T-cell (primary cell): ENCODE results near the gene TTLL1. TPM values are rescaled to one million over a fixed set of nuclear protein-coding genes. Genes with fewer than 3 reads are reported as not detected.
A peak's percentile ranks its signal among the peaks of the same experiment; 100 is the strongest.

Source experiments
- ATAC-seq, 4 experiments: fragments of 200-7000 bp in 3 of 4; fragments of 150-1000 bp in 1 of 4; cut with Tn5 transposase; replicated peaks in 1 of 4; 1 replicate in 3 of 4; 2 replicates in 1 of 4; pipeline ENCODE4 v1.10.0; 2021; ENCODE audit warnings: moderate library complexity in 3 of 4, mild to moderate bottlenecking in 2 of 4, moderate number of reproducible peaks in 1 of 4
- CTCF ChIA-PET, 2 donors: fragments of 300-600 bp; sonication (Branson Sonifier 250); formaldehyde crosslinking; loops; one replicate each; lab custom pipeline; 2022; ENCODE audit warnings: antibody characterized with exemption in 2 of 2; lab: Charles Lee
- POLR2A ChIA-PET, 2 donors: fragments of 300-600 bp; sonication (Branson Sonifier 250); formaldehyde crosslinking; loops; one replicate each; lab custom pipeline; 2022; ENCODE audit warnings: antibody characterized with exemption in 2 of 2; lab: Charles Lee
- DNase-seq, 35 experiments: peaks; one replicate each; pipeline versions ENCODE4 v3.0.0 to v3.0.0-alpha.2; 2013 to 2023
- H3K27ac ChIP-seq: one replicate; pipeline ENCODE4 v1.5.1; 2013; ENCODE audit warnings: low read length
- H3K27me3 ChIP-seq, 2 experiments: replicated peaks in 1 of 2; 1 replicate in 1 of 2; 2 replicates in 1 of 2; pipeline versions ENCODE4 v1.6.1 to v1.7.0; 2013; ENCODE audit warnings: low read length in 1 of 2, mixed read lengths in 1 of 2; ENCODE audit not compliant: control insufficient read depth in 2 of 2, insufficient read depth in 2 of 2; ENCODE audit errors: extremely low read depth in 1 of 2
- H3K36me3 ChIP-seq, 2 donors: 1 replicate in 1 of 2; 2 replicates in 1 of 2; pipeline versions ENCODE4 v1.6.1 to v1.7.0; 2013; ENCODE audit warnings: low read length in 1 of 2; ENCODE audit not compliant: control insufficient read depth in 2 of 2, insufficient read depth in 1 of 2; ENCODE audit errors: extremely low read depth in 1 of 2
- H3K4me1 ChIP-seq, 2 experiments: 1 replicate in 1 of 2; 2 replicates in 1 of 2; pipeline versions ENCODE4 v1.6.1 to v1.7.0; 2013; ENCODE audit warnings: low read length in 2 of 2, mixed read lengths in 1 of 2; ENCODE audit not compliant: insufficient read depth in 2 of 2, control insufficient read depth in 1 of 2; ENCODE audit errors: extremely low read depth in 1 of 2
- H3K4me3 ChIP-seq, 2 donors: 1 replicate in 1 of 2; 2 replicates in 1 of 2; pipeline versions ENCODE4 v1.5.1 to v1.7.0; 2013; ENCODE audit warnings: mild to moderate bottlenecking in 2 of 2, low read length in 1 of 2, moderate library complexity in 1 of 2; ENCODE audit not compliant: control insufficient read depth in 1 of 2; ENCODE audit errors: extremely low read depth in 1 of 2
- H3K9me3 ChIP-seq: 2 replicates; pipeline ENCODE4 v1.7.0; 2013
- H3K27ac Mint-ChIP-seq, 2 donors: one replicate each; pipeline ENCODE4 v1.8.0; 2020 to 2021; ENCODE audit warnings: mild to moderate bottlenecking in 2 of 2, mixed read lengths in 2 of 2
- H3K27me3 Mint-ChIP-seq, 2 donors: one replicate each; pipeline ENCODE4 v1.8.0; 2021 to 2022; ENCODE audit warnings: mixed read lengths in 2 of 2
- H3K36me3 Mint-ChIP-seq: one replicate; pipeline ENCODE4 v1.8.0; 2021; ENCODE audit warnings: mixed read lengths
- H3K4me1 Mint-ChIP-seq, 3 donors: one replicate each; pipeline ENCODE4 v1.8.0; 2020 to 2022; ENCODE audit warnings: mixed read lengths in 3 of 3, mild to moderate bottlenecking in 1 of 3
- H3K4me3 Mint-ChIP-seq, 3 donors: one replicate each; pipeline ENCODE4 v1.8.0; 2020 to 2022; ENCODE audit warnings: mild to moderate bottlenecking in 3 of 3, mixed read lengths in 3 of 3, moderate library complexity in 3 of 3
- H3K9me3 Mint-ChIP-seq, 3 donors: one replicate each; pipeline ENCODE4 v1.8.0; 2020 to 2022; ENCODE audit warnings: mixed read lengths in 3 of 3
- WGBS: methylation state at CpG from one replicate; pipeline ENCODE4 v1.1.5; 2013; ENCODE audit warnings: missing lambda C conversion rate; ENCODE audit not compliant: insufficient coverage; 5-methylcytosine and 5-hydroxymethylcytosine counted together
- total RNA-seq, 35 experiments: library from RNA in 6 of 35; stranded (reverse) in 6 of 35; fragments of 120-200 nt in 1 of 35; gene quantifications; one replicate each; pipeline versions ENCODE4 v1.2.1 to v1.2.4 and lab custom pipeline; 2013 to 2026

The TTLL1 gene
- total RNA-seq, 5 donors from 2014 or later (not counting 1 experiment from before 2014, with no cell fraction given), result 5.6 to 9.0 (median 6.9) TPM

- no peak overlapping the region for H3K27ac ChIP-seq
- no peak for DNase-seq
- CTCF ChIA-PET, result no interaction called here
- Mint-ChIP-seq H3K9me3 (no peaks in the 10 kb centered on the region), H3K4me1 (no peaks in the 10 kb centered on the region), H3K4me3 (no peak overlapping the region), H3K27me3 (no peaks in the 10 kb centered on the region), H3K36me3 (peaks cover 43% of the 10 kb centered on the region), H3K27ac (no peak overlapping the region)
- no peaks in the 10 kb centered on the region for H3K4me1 ChIP-seq
- POLR2A ChIA-PET, result no interaction called here
- H3K36me3 ChIP-seq, result peaks cover 12 to 29% of the 10 kb centered on the region in 2 donors
- 92% methylated on average over 5 of the region's 7 CpGs for WGBS
- H3K27me3 ChIP-seq, result no peaks in the 10 kb centered on the region
- no peak for ATAC-seq
- no peak overlapping the region for H3K4me3 ChIP-seq
- H3K9me3 ChIP-seq, result no peaks in the 10 kb centered on the region
Observed at GRCh38 chr22:43066134-43066533, 23.1 kb downstream of the TTLL1 start.

- CTCF ChIA-PET, result interaction anchor here in 1 of 2 donors (0.6 kb wide), 1 partner anchor 18 kb away, joined by 7 read pairs; no protein-coding TSS in a partner anchor
- Mint-ChIP-seq H3K9me3 (no peaks in the 10 kb centered on the region), H3K36me3 (peaks cover 33% of the 10 kb centered on the region), H3K27me3 (no peaks in the 10 kb centered on the region), H3K4me3 (no peak overlapping the region), H3K4me1 (no peaks in the 10 kb centered on the region), H3K27ac (no peak overlapping the region)
- peak in 22 of 35 experiments; percentile 7 to 42 (median 18) for DNase-seq
- H3K27me3 ChIP-seq, result no peaks in the 10 kb centered on the region
- no peaks in the 10 kb centered on the region for H3K4me1 ChIP-seq
- H3K36me3 ChIP-seq, result peaks cover 13 to 24% of the 10 kb centered on the region in 2 donors
- H3K4me3 ChIP-seq, result no peak overlapping the region
- no peak overlapping the region for H3K27ac ChIP-seq
- ATAC-seq, result no peak
- POLR2A ChIA-PET, result no interaction called here
- no peaks in the 10 kb centered on the region for H3K9me3 ChIP-seq
- WGBS, result 67% methylated on average over 3 of the region's 5 CpGs
Observed at GRCh38 chr22:43060183-43060582, 29.0 kb downstream of the TTLL1 start.

- Mint-ChIP-seq H3K27me3 (no peaks in the 10 kb centered on the region), H3K9me3 (no peaks in the 10 kb centered on the region), H3K27ac (no peak overlapping the region), H3K4me1 (no peaks in the 10 kb centered on the region), H3K4me3 (no peak overlapping the region), H3K36me3 (peaks cover 22% of the 10 kb centered on the region)
- ATAC-seq (no peak), DNase-seq (no peak)
- Histone ChIP-seq H3K27me3 (no peaks in the 10 kb centered on the region), H3K9me3 (no peaks in the 10 kb centered on the region), H3K36me3 (peaks cover 7 to 11% of the 10 kb centered on the region in 2 donors), H3K27ac (no peak overlapping the region), H3K4me1 (no peaks in the 10 kb centered on the region), H3K4me3 (no peak overlapping the region)
- ChIA-PET CTCF (no interaction called here), POLR2A (no interaction called here)
- no CpG with 5 or more reads among the region's 7 CpGs for WGBS
Observed at GRCh38 chr22:43057641-43058040, 31.6 kb downstream of the TTLL1 start.

GRCh38 chr22:43053176-43053575 is 36.0 kb downstream of the TTLL1 start:
- H3K4me1 ChIP-seq, result no peaks in the 10 kb centered on the region
- no peaks in the 10 kb centered on the region for H3K9me3 ChIP-seq
- ChIA-PET CTCF (no interaction called here), POLR2A (no interaction called here)
- no peak overlapping the region for H3K4me3 Mint-ChIP-seq
- no peak overlapping the region for H3K27ac Mint-ChIP-seq
- WGBS, result 93% methylated on average over 2 of the region's 7 CpGs
- no peak overlapping the region for H3K4me3 ChIP-seq
- no peak overlapping the region for H3K27ac ChIP-seq
- ATAC-seq (no peak), DNase-seq (no peak)
- no peaks in the 10 kb centered on the region for H3K27me3 ChIP-seq
- H3K9me3 Mint-ChIP-seq, result no peaks in the 10 kb centered on the region
- no peaks in the 10 kb centered on the region for H3K4me1 Mint-ChIP-seq
- H3K27me3 Mint-ChIP-seq, result no peaks in the 10 kb centered on the region
- H3K36me3 Mint-ChIP-seq, result peaks cover 20% of the 10 kb centered on the region
- peaks cover 5 to 7% of the 10 kb centered on the region in 2 donors for H3K36me3 ChIP-seq

GRCh38 chr22:43050995-43051394 is 38.2 kb downstream of the TTLL1 start:
- H3K27ac ChIP-seq, result no peak overlapping the region
- ChIA-PET CTCF (no interaction called here), POLR2A (no interaction called here)
- no peaks in the 10 kb centered on the region for H3K27me3 ChIP-seq
- Mint-ChIP-seq H3K4me3 (no peak overlapping the region), H3K27me3 (no peaks in the 10 kb centered on the region), H3K9me3 (no peaks in the 10 kb centered on the region), H3K4me1 (no peaks in the 10 kb centered on the region), H3K27ac (no peak overlapping the region), H3K36me3 (peaks cover 22% of the 10 kb centered on the region)
- peaks cover 5 to 7% of the 10 kb centered on the region in 2 donors for H3K36me3 ChIP-seq
- WGBS, result no CpG with 5 or more reads among the region's 10 CpGs
- H3K4me3 ChIP-seq, result no peak overlapping the region
- DNase-seq, result no peak
- no peak for ATAC-seq
- H3K9me3 ChIP-seq, result no peaks in the 10 kb centered on the region
- no peaks in the 10 kb centered on the region for H3K4me1 ChIP-seq

GRCh38 chr22:43047605-43048004 is 41.6 kb downstream of the TTLL1 start:
- 71% methylated on average over 1 of the region's 7 CpGs for WGBS
- no peak for ATAC-seq
- Histone ChIP-seq H3K4me1 (no peaks in the 10 kb centered on the region), H3K4me3 (no peak overlapping the region), H3K36me3 (peaks cover 5 to 7% of the 10 kb centered on the region in 2 donors), H3K27ac (no peak overlapping the region), H3K27me3 (no peaks in the 10 kb centered on the region), H3K9me3 (no peaks in the 10 kb centered on the region)
- POLR2A ChIA-PET, result no interaction called here
- no peak overlapping the region for H3K4me3 Mint-ChIP-seq
- CTCF ChIA-PET, result no interaction called here
- H3K9me3 Mint-ChIP-seq, result no peaks in the 10 kb centered on the region
- no peak overlapping the region for H3K27ac Mint-ChIP-seq
- H3K36me3 Mint-ChIP-seq, result peaks cover 20% of the 10 kb centered on the region
- peaks cover 0 to 4% (median 0%) of the 10 kb centered on the region in 3 donors for H3K4me1 Mint-ChIP-seq
- no peaks in the 10 kb centered on the region for H3K27me3 Mint-ChIP-seq
- no peak for DNase-seq

- WGBS, result 88% methylated on average over 7 of the region's 10 CpGs
Observed at GRCh38 chr22:43044290-43044712, 44.9 kb downstream of the TTLL1 start.

More at GRCh38 chr22:43044290-43044712, 44.9 kb downstream of the TTLL1 start:
- Histone ChIP-seq H3K9me3 (no peaks in the 10 kb centered on the region), H3K27ac (no peak overlapping the region), H3K4me3 (no peak overlapping the region), H3K4me1 (no peaks in the 10 kb centered on the region), H3K27me3 (no peaks in the 10 kb centered on the region), H3K36me3 (no peaks in the 10 kb centered on the region)
- no peaks in the 10 kb centered on the region for H3K9me3 Mint-ChIP-seq
- H3K27me3 Mint-ChIP-seq, result no peaks in the 10 kb centered on the region
- ATAC-seq (no peak), DNase-seq (no peak)
- peaks cover 6% of the 10 kb centered on the region for H3K36me3 Mint-ChIP-seq
- CTCF ChIA-PET, result no interaction called here
- POLR2A ChIA-PET, result no interaction called here
- H3K4me1 Mint-ChIP-seq, result peaks cover 0 to 4% (median 0%) of the 10 kb centered on the region in 3 donors
- H3K4me3 Mint-ChIP-seq, result no peak overlapping the region
- no peak overlapping the region for H3K27ac Mint-ChIP-seq
